Measurements from ENCODE around the gene SORCS1. TPM values are rescaled to one million over a fixed set of nuclear protein-coding genes. Genes with fewer than 3 reads are reported as not detected.

SORCS1 gene
- not detected in 2 replicates for total RNA-seq (2014; rRNA removed; shearing (Covaris generic))

DNA sequence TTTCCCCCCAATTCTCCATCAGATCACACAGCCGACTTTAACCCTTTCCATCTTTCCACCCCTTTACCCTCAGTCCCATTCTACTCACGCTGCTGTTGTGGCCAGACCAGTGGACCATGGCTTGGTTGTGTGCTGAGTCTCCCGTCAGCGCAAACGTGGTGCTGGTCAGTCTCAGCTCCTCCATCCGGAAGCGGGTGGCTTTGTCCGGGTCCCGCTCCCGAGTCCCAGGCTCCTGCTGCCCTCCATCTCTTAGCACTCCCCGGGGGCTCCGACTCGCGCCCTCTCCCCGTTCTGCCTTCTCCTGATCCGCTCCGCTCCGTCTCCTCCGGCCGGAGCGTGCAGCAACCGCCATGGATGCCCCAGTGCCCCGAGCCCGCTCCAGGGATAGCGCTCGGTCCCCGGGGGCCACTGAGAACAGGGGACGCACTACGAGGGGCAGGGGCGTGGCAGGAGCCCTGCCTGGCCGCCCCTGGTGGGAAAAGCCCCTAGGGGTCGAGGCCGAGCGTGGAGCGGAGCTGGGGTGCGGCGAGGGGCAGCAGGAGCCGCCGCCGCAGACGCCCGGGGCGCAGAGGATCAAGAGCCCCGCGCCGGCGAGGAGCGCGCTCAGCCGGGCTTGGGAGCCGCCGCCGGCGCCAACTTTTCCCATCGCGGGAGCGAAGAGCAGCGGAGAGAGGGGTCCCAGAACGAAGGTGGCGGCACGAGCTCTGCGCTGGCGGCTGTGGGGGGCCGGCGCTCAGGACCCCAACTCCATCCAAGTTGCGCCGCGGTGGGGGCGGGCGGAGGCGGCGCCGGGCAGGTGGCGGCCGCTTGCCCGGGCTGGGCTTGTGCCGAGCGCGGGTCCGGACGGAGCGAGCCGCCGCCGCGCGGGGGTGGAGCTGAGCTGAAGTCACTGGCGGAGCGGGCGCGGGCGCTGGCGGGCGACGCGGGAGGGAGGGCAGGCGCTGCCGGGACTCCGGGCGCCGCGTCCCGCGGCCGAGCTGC lies at the start of gene SORCS1:
Gene SORCS1 (minus strand): TSS at position 826 of the 981 bp plus-strand sequence.
- DNase-seq (ENCODE audit: low read depth), result no peak

DNA sequence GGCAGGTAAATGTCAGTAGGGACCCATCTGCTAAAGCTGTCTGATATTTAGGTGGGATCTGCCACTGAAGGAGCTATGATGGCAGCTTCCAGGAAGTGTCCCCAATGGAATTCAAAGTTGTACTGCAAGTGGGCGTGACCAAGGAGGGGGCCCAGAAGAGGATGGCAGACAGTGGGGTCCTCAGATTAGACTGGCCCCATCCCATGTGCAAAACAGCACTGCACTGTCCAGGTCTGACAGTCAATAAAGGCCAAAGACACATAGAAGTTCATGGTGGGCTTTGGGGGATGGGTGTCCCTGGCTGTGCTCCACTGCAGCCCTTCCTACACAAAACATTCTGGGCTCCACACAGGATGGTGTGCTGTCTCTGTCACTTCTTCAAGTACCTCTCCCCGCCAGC lies 49.8 kb upstream of the SORCS1 start:
- DNase-seq (ENCODE audit: low read depth), result no peak

DNA sequence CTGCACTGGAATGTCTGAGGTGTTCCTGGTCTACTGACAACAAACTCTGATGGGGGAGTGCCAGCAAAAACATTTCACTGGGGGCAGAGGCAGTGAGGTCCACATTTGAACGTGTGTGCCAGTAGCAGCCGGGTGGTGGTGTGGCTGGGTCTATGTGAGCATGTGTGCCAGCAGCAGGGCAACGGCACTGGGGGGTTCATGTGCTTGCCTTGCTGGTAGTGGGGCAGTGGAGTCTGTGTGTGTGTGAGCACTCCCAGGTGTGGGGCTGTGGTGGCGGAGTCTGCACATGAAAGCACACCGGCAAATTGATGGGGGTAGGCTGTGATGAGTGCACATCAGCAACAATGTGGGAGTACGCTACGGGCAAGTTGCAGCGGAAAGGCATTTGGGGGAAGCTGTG lies 49.4 kb upstream of the SORCS1 start:
- no peak for DNase-seq (ENCODE audit: low read depth)

- DNase-seq (ENCODE audit: low read depth), result no peak
These were observed 42.3 kb upstream of the SORCS1 start for GRCh38 chr10:107206833-107207232.

GRCh38 chr10:107169516-107169915 lies 5.0 kb upstream of the SORCS1 start:
- DNase-seq (ENCODE audit: low read depth), result no peak

DNA sequence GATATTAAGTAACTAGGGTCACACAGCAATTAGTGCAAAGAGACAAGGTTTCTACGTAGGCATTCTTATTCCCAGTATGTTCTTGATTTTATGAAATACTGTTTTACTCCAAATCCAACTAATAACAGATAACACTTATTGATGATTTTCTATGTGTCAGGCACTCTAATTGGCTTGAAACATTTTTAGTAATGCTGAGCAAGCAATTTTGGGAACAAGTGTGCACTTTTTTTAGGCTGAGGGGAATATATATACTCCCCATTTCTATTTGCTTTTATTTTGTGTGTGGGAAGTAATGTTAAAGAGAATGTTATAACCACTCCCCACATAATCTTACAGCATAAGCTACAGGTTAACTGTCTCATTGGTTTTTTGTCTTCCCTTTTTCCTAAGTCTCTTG lies 4.2 kb upstream of the SORCS1 start:
- DNase-seq (ENCODE audit: low read depth), result no peak

DNA sequence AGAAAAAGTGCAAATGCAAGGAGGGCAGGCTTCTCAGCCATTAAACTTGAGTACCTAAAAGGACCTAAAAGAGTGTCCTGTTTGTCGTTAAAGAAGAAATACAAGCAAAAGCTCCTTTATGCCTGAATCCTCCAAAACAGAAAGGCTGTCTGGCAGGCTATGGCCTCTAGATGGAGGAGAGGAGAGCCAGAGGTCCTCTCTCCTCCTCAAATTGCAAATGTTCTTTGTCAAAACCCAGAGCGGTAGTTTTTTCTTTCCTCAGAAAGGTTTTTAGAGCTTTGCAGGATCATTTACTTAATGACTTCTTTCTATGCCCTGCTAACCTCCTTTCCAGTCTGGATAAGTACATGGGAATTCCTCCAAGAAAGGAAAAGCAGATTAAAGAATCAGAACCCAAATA lies 1.9 kb upstream of the SORCS1 start:
- no peak for DNase-seq (ENCODE audit: low read depth)

- no peak for DNase-seq (ENCODE audit: low read depth)
These were observed 486 bp upstream of the SORCS1 start for GRCh38 chr10:107164992-107165391.

- no peak for DNase-seq (ENCODE audit: low read depth)
These were observed 1.2 kb downstream of the SORCS1 start for GRCh38 chr10:107163076-107163855.

GRCh38 chr10:107160866-107161265 lies 3.6 kb downstream of the SORCS1 start:
- DNase-seq (ENCODE audit: low read depth), result no peak

DNA sequence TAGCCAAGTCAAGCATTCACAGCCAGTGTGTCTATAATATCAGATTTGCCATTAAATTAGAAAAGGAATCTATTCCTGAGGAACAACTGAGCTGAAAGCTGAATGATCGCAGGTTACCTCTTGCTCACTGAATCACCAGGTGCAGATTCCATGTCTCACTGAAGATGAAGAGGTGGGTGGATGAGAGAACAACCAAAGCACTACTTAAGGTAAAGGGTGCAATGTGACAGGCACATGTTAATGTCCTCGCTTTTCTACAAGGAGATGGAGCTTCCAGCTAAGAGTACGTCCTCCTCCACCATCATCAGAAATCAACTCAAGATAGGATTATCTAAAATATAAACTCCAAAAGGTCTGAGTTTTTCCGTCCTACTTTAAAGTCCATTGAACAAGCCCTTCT lies 4.6 kb downstream of the SORCS1 start:
- no peak for DNase-seq (ENCODE audit: low read depth)

- DNase-seq (ENCODE audit: low read depth), result no peak
These were observed 7.4 kb downstream of the SORCS1 start for GRCh38 chr10:107157071-107157470.

- no peak for DNase-seq (ENCODE audit: low read depth)
These were observed 12.4 kb downstream of the SORCS1 start for GRCh38 chr10:107152087-107152486.

DNA sequence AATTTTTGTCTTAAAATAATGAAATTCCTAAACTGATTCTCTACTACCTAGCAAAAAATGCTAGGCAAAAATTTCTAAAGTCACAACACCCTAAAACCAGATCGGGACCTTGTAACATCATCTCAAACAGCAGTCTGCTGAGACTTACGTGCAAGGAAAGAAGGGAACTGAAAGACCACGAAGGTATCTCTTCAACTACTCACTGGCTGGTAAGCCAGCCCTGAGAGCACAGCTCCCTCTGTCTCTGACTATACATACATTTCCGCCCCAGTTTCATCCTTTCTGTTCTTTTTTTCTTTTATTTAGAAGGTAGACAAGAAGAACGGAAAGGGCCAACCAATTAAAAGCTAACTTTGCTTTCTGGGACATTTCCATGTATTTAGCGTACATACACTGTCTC lies 15.6 kb downstream of the SORCS1 start:
- no peak for DNase-seq (ENCODE audit: low read depth)

DNA sequence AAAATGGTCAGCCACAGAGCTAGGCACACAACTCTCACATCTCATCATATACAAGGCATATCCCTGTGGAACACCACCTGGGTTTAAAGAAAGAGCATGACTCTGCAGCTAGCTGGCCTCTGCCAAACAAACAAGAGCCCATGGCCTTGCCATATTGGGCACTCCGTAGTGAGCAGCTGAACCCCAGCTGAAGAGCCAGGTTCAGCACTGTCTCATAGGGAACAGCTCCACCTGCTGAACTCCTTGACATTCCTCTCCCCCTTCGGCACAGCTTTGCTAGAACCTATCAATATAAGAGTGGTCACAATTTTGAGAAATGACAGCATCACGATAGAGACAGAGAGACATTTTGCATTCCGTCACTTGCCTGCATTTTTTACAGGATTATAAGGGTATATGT lies 20.0 kb downstream of the SORCS1 start:
- DNase-seq (ENCODE audit: low read depth), result no peak

GRCh38 chr10:107141524-107142061 lies 22.9 kb downstream of the SORCS1 start:
- DNase-seq (ENCODE audit: low read depth), result no peak

DNA sequence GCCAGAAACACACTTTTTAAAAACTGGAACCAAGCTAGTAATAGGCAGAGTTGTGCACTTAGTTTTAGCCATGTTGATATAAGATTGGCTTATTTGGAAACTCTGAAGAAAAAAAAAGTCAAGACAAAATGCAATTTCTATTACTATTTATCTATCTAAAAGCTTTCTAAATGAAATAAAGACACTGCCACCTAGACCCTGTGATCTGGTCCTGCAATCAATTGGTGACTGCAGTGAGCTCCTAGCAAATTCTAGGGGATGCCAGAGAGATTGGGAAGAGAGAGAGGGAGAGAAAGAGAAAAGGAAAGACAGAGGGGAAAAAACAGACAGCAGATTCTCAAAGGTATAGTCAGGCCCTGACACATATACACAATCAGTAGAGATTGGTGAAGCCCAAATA lies 25.3 kb downstream of the SORCS1 start:
- no peak for DNase-seq (ENCODE audit: low read depth)

- DNase-seq (ENCODE audit: low read depth), result no peak
These were observed 30.9 kb downstream of the SORCS1 start for GRCh38 chr10:107133656-107134055.

GRCh38 chr10:107129000-107129399 lies 35.5 kb downstream of the SORCS1 start:
- DNase-seq (ENCODE audit: low read depth), result no peak

DNA sequence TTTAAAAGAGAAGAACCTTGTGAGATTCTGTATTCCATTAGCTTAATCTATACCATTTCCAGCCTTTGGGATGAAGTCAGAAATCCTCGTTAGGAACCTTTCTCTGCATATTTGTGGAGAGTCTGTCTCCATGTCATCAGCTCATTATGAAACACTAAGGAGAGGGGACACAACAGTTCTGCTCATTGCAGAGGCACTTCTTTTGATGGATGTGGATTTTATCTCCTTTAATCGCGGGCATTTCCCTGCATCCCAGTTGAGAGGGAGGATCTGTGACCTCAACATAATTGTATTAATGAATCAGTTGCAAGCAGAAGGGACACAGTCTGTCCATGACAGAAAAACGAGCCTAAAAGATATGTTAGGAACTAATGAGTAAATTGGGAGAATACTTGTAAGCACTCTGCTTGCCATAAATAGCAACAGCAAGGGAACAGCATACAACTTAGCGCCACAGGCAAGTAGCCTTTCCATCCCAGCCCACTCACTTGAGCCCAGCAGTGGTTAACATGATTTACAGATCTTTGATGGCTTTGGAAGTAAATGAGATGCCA lies 37.9 kb downstream of the SORCS1 start:
- no peak for DNase-seq (ENCODE audit: low read depth)

GRCh38 chr10:107122703-107123102 lies 41.8 kb downstream of the SORCS1 start:
- no peak for DNase-seq (ENCODE audit: low read depth)

- no peak for DNase-seq (ENCODE audit: low read depth)
These were observed 45.6 kb downstream of the SORCS1 start for GRCh38 chr10:107118866-107119265.
